Loucy (cell line): ENCODE data around the gene SND1.

Source experiments
- H2AFZ ChIP-seq: fragments of 200-600 bp; sonication (generic); 2 replicates; pipeline ENCODE4 v1.6.0; 2016; ENCODE audit warnings: antibody characterized with exemption, mild to moderate bottlenecking, low read length, moderate library complexity
- H3F3A ChIP-seq: fragments of 200-600 bp; 2 replicates; pipeline ENCODE4 v1.6.0; 2016; ENCODE audit warnings: antibody characterized with exemption, low read depth, mild to moderate bottlenecking
- H3K27me3 ChIP-seq: fragments of 200-600 bp; sonication (generic); 2 replicates; pipeline ENCODE4 v1.6.1; 2014; ENCODE audit warnings: low read length, mild to moderate bottlenecking; ENCODE audit not compliant: insufficient read depth, poor library complexity, severe bottlenecking
- H3K36me3 ChIP-seq: fragments of 200-600 bp; sonication (generic); 2 replicates; pipeline ENCODE4 v1.6.1; 2016; ENCODE audit warnings: low read length; ENCODE audit not compliant: insufficient read depth
- H3K4me1 ChIP-seq: fragments of 200-600 bp; sonication (generic); 2 replicates; pipeline ENCODE4 v1.5.1; 2014; ENCODE audit warnings: low read length, mild to moderate bottlenecking; ENCODE audit not compliant: insufficient read depth, poor library complexity, severe bottlenecking
- H3K4me2 ChIP-seq: fragments of 200-600 bp; sonication (generic); 2 replicates; pipeline ENCODE4 v1.6.0; 2014; ENCODE audit warnings: antibody characterized with exemption, low read length, low read depth, mild to moderate bottlenecking; ENCODE audit not compliant: poor library complexity, severe bottlenecking
- H3K4me3 ChIP-seq: fragments of 200-600 bp; sonication (generic); 2 replicates; pipeline ENCODE4 v1.5.1; 2014; ENCODE audit warnings: low read length, mild to moderate bottlenecking, mixed read lengths; ENCODE audit not compliant: poor library complexity, severe bottlenecking
- H3K79me2 ChIP-seq: fragments of 200-600 bp; sonication (generic); 2 replicates; pipeline ENCODE4 v1.6.1; 2014; ENCODE audit warnings: low read length; ENCODE audit not compliant: insufficient read depth
- H3K9ac ChIP-seq: fragments of 200-600 bp; sonication (generic); 2 replicates; pipeline ENCODE4 v1.6.0; 2014; ENCODE audit warnings: mild to moderate bottlenecking, low read depth, low read length, moderate library complexity; ENCODE audit not compliant: poor library complexity, severe bottlenecking
- H3K9me2 ChIP-seq: fragments of 200-600 bp; sonication (generic); replicated peaks from 2 replicates; pipeline ENCODE4 v1.6.1; 2016; ENCODE audit warnings: low read depth, low read length, mixed read lengths
- H3K9me3 ChIP-seq: fragments of 200-600 bp; sonication (generic); 2 replicates; pipeline ENCODE4 v1.6.1; 2014; ENCODE audit warnings: mild to moderate bottlenecking, antibody characterized with exemption, low read length, low read depth; ENCODE audit not compliant: insufficient read depth
- H4K20me1 ChIP-seq: fragments of 200-600 bp; sonication (generic); 2 replicates; pipeline ENCODE4 v1.6.0; 2014; ENCODE audit warnings: antibody characterized with exemption, low read length, mild to moderate bottlenecking; ENCODE audit not compliant: insufficient read depth, poor library complexity, severe bottlenecking
- CTCF ChIP-seq: fragments of 200-600 bp; sonication (generic); conservative IDR thresholded peaks from 2 replicates; pipeline ENCODE4 v1.5.1; 2014; ENCODE audit warnings: mild to moderate bottlenecking, antibody characterized with exemption, low read length
- EZH2phosphoT487 ChIP-seq: fragments of 200-600 bp; IDR thresholded peaks from 2 replicates; pipeline ENCODE4 v1.6.1; 2018; ENCODE audit warnings: antibody characterized with exemption, mild to moderate bottlenecking, moderate library complexity, borderline replicate concordance

SND1 gene

GRCh38 chr7:128027485-128027980, 375.5 kb downstream of the SND1 start:
- no peaks in the 10 kb centered on the region for H3K27me3 ChIP-seq
- no peak overlapping the region for H2AFZ ChIP-seq
- no peaks in the 10 kb centered on the region for H3F3A ChIP-seq
- no peak overlapping the region for H3K4me2 ChIP-seq
- no peaks in the 10 kb centered on the region for H4K20me1 ChIP-seq
- no peak for TF ChIP-seq EZH2phosphoT487
- TF ChIP-seq CTCF = no peak
- peaks cover 7% of the 10 kb centered on the region; the same call in 1 of the 2 replicates for H3K36me3 ChIP-seq
- peaks cover 4% of the 10 kb centered on the region for H3K4me1 ChIP-seq
- H3K4me3 ChIP-seq = no peak overlapping the region
- H3K9me3 ChIP-seq = no peaks in the 10 kb centered on the region
- H3K79me2 ChIP-seq = no peaks in the 10 kb centered on the region
- H3K9me2 ChIP-seq = no peaks in the 10 kb centered on the region
- H3K9ac ChIP-seq = no peak overlapping the region

GRCh38 chr7:128029405-128029995, 377.5 kb downstream of the SND1 start:
- no peak overlapping the region for H3K4me2 ChIP-seq
- peaks cover 4% of the 10 kb centered on the region for H3K4me1 ChIP-seq

GRCh38 chr7:128030263-128030653, 378.3 kb downstream of the SND1 start:
- TF ChIP-seq EZH2phosphoT487 (no peak), CTCF (no peak)
- H3K79me2 ChIP-seq = no peaks in the 10 kb centered on the region
- no peaks in the 10 kb centered on the region for H3K4me1 ChIP-seq
- H3K4me3 ChIP-seq = no peak overlapping the region
- no peaks in the 10 kb centered on the region for H3K27me3 ChIP-seq
- H3F3A ChIP-seq = no peaks in the 10 kb centered on the region
- no peaks in the 10 kb centered on the region for H3K9me2 ChIP-seq
- H2AFZ ChIP-seq = no peak overlapping the region
- H3K9ac ChIP-seq = no peak overlapping the region
- peaks cover 7% of the 10 kb centered on the region; the same call in 1 of the 2 replicates for H3K36me3 ChIP-seq
- no peaks in the 10 kb centered on the region for H3K9me3 ChIP-seq
- no peak overlapping the region for H3K4me2 ChIP-seq
- H4K20me1 ChIP-seq = no peaks in the 10 kb centered on the region

More at GRCh38 chr7:128029405-128029995, 377.5 kb downstream of the SND1 start:
- H3F3A ChIP-seq = no peaks in the 10 kb centered on the region
- no peaks in the 10 kb centered on the region for H3K27me3 ChIP-seq
- no peak overlapping the region for H3K4me3 ChIP-seq
- H3K36me3 ChIP-seq = peaks cover 7% of the 10 kb centered on the region; the same call in 1 of the 2 replicates
- TF ChIP-seq CTCF = no peak
- no peak for TF ChIP-seq EZH2phosphoT487
- H4K20me1 ChIP-seq = no peaks in the 10 kb centered on the region
- H3K9ac ChIP-seq = no peak overlapping the region
- no peaks in the 10 kb centered on the region for H3K9me2 ChIP-seq
- H3K79me2 ChIP-seq = no peaks in the 10 kb centered on the region
- H3K9me3 ChIP-seq = no peaks in the 10 kb centered on the region
- H2AFZ ChIP-seq = no peak overlapping the region
